Stomach (tissue), 9 donors: ENCODE measurements around the gene RAD23A. TPM values are rescaled to one million over a fixed set of nuclear protein-coding genes. Genes with fewer than 3 reads are reported as not detected.

Experiments used
- DNase-seq, 2 donors: peaks; one replicate each; pipeline versions ENCODE4 v3.0.0 to v3.0.0-alpha.2; 2013 to 2019
- H3K27ac ChIP-seq, 5 donors: fragments of 200-600 bp in 4 of 5; sonication (generic) in 4 of 5; one replicate each; pipeline ENCODE4 v1.5.1; 2013 to 2019; ENCODE audit warnings: mild to moderate bottlenecking in 1 of 5, moderate library complexity in 1 of 5
- H3K27me3 ChIP-seq, 3 donors: fragments of 200-600 bp; sonication (generic); one replicate each; pipeline ENCODE4 v1.5.1; 2017 to 2019; ENCODE audit warnings: mixed run types in 1 of 3
- H3K36me3 ChIP-seq, 4 donors: fragments of 200-600 bp; sonication (generic); 1 replicate in 3 of 4; 2 replicates in 1 of 4; pipeline ENCODE4 v1.5.1; 2016 to 2019
- H3K4me1 ChIP-seq, 4 donors: fragments of 200-600 bp; sonication (generic); one replicate each; pipeline ENCODE4 v1.5.1; 2016 to 2019
- H3K4me3 ChIP-seq, 4 donors: fragments of 200-600 bp; sonication (generic) in 3 of 4; one replicate each; pipeline ENCODE4 v1.5.1; 2016 to 2019; ENCODE audit warnings: mild to moderate bottlenecking in 1 of 4
- H3K9me3 ChIP-seq, 4 donors: fragments of 200-600 bp; sonication (generic); one replicate each; pipeline ENCODE4 v1.5.1; 2016 to 2019
- EP300 ChIP-seq: sonication (generic); formaldehyde crosslinking; IDR thresholded peaks from one replicate; pipeline ENCODE4 v1.6.1; 2017; ENCODE audit warnings: antibody characterized with exemption
- POLR2A ChIP-seq, 4 donors: fragments of 450-650 bp; IDR thresholded peaks; one replicate each; pipeline ENCODE4 v1.6.1; 2016; ENCODE audit warnings: antibody characterized with exemption in 4 of 4, control low read depth in 2 of 4, mild to moderate bottlenecking in 1 of 4, moderate library complexity in 1 of 4
- POLR2AphosphoS5 ChIP-seq, 3 donors: sonication (generic); formaldehyde crosslinking; IDR thresholded peaks; one replicate each; pipeline ENCODE4 v1.6.1; 2016; ENCODE audit warnings: antibody characterized with exemption in 3 of 3
- WGBS, 5 donors: extraction: QIAGEN DNeasy Blood & Tissue Kit in 3 of 5; methylation state at CpG; one replicate each; pipeline versions ENCODE4 v1.1.5 to v1.1.7; 2013 to 2018; 5-methylcytosine and 5-hydroxymethylcytosine counted together
- intact Hi-C: fragments of 100-400 bp; cut with DNase I; formaldehyde crosslinking; loops from one replicate; pipeline ENCODE4 v1.15.1; 2023; ENCODE audit warnings: low total_unique reads
- polyA plus RNA-seq, 3 donors: library from polyadenylated mRNA; stranded (reverse); fragments of 200-250 nt; gene quantifications; one replicate each; pipeline ENCODE4 v1.2.3, GENCODE V29; 2013
- total RNA-seq, 5 donors: library from RNA; depleted of rRNA; stranded (reverse); fragments of >200 nt; gene quantifications; one replicate each; pipeline versions ENCODE4 v1.1.0 to v1.2.3, GENCODE V29; 2014 to 2016
- TF ChIP-seq, protein P1 (sequence below), 7 experiments: fragments of 450-650 bp in 4 of 7; fragments of 200-600 bp in 3 of 7; sonication (generic) in 3 of 7; IDR thresholded peaks; one replicate each; pipeline ENCODE4 v1.5.1; 2016 to 2019; ENCODE audit warnings: antibody characterized with exemption in 7 of 7, control low read depth in 2 of 7, mild to moderate bottlenecking in 1 of 7
- donor health status: healthy with polysubstance abuse.
- donor health status: Bipolar disorder and iron deficiency.
- donor health status: healthy.

Gene RAD23A
- total and polyA plus RNA-seq, 8 donors = 44.1 to 144 (median 104) TPM

DNA sequence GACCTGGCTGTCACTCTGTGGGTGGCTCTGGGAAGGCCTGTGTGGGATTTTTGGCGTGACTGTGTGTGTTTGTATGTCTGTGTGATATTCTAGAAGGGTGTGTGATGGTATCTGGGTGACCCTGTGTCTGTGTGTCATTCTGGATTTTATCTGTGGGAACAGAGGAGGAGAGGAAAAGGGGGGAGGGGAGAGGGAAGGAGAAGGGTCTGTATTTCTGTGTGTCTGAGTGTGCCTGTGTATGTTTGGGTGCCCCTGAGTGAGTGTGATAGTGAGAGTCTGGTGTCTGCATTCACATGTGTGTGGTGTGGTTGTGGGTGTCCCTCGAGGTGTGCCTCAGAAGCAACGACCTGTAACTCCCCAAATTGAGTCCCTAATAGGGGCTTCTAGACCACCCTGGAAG lies 41.5 kb downstream of the RAD23A start:
- no peak for DNase-seq
- intact Hi-C loops = loop anchor here (5.0 kb wide), 1 partner anchor 60 kb away; no protein-coding TSS in a partner anchor
- Histone ChIP-seq H3K27ac (no peak overlapping the region), H3K36me3 (no peaks in the 10 kb centered on the region), H3K4me1 (peaks cover 7 to 35% (median 28%) of the 10 kb centered on the region in 4 donors), H3K27me3 (no peaks in the 10 kb centered on the region), H3K9me3 (no peaks in the 10 kb centered on the region), H3K4me3 (no peak overlapping the region)
- 62 to 86% (median 79%) methylated on average over 3 of the region's 3 CpGs for WGBS, 5 donors
- TF ChIP-seq EP300 (no peak), POLR2A (IDR thresholded peaks at IDR 0.05) (no peak), POLR2AphosphoS5 (IDR thresholded peaks at IDR 0.05) (no peak)
- TF ChIP-seq, protein P1, sequence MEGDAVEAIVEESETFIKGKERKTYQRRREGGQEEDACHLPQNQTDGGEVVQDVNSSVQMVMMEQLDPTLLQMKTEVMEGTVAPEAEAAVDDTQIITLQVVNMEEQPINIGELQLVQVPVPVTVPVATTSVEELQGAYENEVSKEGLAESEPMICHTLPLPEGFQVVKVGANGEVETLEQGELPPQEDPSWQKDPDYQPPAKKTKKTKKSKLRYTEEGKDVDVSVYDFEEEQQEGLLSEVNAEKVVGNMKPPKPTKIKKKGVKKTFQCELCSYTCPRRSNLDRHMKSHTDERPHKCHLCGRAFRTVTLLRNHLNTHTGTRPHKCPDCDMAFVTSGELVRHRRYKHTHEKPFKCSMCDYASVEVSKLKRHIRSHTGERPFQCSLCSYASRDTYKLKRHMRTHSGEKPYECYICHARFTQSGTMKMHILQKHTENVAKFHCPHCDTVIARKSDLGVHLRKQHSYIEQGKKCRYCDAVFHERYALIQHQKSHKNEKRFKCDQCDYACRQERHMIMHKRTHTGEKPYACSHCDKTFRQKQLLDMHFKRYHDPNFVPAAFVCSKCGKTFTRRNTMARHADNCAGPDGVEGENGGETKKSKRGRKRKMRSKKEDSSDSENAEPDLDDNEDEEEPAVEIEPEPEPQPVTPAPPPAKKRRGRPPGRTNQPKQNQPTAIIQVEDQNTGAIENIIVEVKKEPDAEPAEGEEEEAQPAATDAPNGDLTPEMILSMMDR (IDR thresholded peaks at IDR 0.05) = no peak

DNA sequence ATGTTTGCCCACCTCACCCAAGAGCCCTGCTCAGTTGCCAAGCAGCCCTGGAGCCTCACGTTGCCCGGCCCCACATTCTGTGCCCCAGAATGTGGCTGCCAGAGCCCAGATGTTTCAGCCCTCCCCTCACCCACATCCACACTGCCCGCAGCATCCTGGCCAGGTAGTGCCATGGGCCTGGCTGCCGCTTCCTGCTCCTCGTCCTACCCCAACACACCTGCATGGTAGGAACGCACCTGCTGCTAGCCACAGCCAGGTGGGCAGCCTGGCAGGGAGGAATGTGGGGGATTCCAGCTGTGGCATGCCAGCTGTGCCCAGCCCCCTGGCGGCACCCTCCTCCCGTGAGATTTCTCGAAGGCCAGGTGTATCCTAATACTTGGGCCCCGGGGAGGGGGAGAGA lies 42.1 kb downstream of the RAD23A start:
- intact Hi-C loops = loop anchor here (5.0 kb wide), 1 partner anchor 60 kb away; no protein-coding TSS in a partner anchor
- 64 to 82% (median 65%) methylated on average over 6 to 10 of the region's 10 CpGs for WGBS, 5 donors
- Histone ChIP-seq H3K27me3 (no peaks in the 10 kb centered on the region), H3K36me3 (no peaks in the 10 kb centered on the region), H3K27ac (no peak overlapping the region), H3K9me3 (no peaks in the 10 kb centered on the region), H3K4me1 (peaks cover 7 to 34% (median 27%) of the 10 kb centered on the region in 4 donors), H3K4me3 (no peak overlapping the region)
- DNase-seq = peak in 1 of 2 donors; percentile 16
- TF ChIP-seq EP300 (no peak), POLR2AphosphoS5 (IDR thresholded peaks at IDR 0.05) (no peak), POLR2A (IDR thresholded peaks at IDR 0.05) (no peak)
- TF ChIP-seq, protein P1 (IDR thresholded peaks at IDR 0.05) = no peak

DNA sequence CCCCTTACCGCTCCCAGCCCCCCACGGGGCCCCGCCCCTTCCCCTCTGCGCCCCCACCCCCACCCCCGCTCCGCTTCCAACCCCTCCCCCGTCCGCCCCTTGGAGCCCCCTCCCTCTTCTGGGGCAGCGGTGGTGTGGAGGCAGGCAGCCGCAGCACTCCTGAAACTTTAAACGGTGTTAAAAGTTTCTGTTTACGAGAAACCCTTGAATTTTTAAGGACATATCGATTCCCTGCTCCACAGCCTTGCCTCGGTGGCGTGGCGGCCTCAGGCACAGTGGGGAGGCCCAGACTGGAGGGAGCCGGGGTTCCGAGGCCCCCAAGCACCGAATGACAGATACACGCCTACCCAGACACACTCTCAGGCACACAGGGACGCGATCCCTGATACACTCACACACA lies 44.8 kb downstream of the RAD23A start:
- 45 to 59% (median 54%) methylated on average over 20 to 22 of the region's 22 CpGs for WGBS, 5 donors
- Histone ChIP-seq H3K27ac (no peak overlapping the region), H3K36me3 (no peaks in the 10 kb centered on the region), H3K9me3 (no peaks in the 10 kb centered on the region), H3K4me3 (no peak overlapping the region), H3K4me1 (peaks cover 0 to 15% (median 8%) of the 10 kb centered on the region in 4 donors), H3K27me3 (no peaks in the 10 kb centered on the region)
- no peak for DNase-seq
- TF ChIP-seq POLR2A (IDR thresholded peaks at IDR 0.05) (no peak), POLR2AphosphoS5 (IDR thresholded peaks at IDR 0.05) (no peak), EP300 (no peak)
- TF ChIP-seq, protein P1 (IDR thresholded peaks at IDR 0.05) = no peak
- intact Hi-C loops = no loop called here

DNA sequence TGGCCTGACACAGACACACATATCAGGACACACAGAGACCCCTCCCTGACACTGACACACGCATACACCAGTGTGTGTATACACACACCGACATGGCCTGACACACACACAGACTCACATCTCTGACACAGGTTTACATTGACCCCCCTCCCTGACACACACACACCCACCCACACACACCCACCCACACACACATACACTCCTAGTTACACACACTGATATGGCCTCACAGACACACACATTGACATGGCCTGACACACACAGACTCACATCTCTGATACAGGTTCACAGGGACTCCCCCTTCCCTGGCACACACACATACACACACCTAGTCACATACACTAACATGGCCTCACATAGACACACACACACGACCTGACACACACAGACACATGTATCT lies 45.2 kb downstream of the RAD23A start:
- intact Hi-C loops = no loop called here
- peaks cover 0 to under 1% (median 0%) of the 10 kb centered on the region in 3 donors for H3K27me3 ChIP-seq
- no peak for TF ChIP-seq POLR2AphosphoS5 (IDR thresholded peaks at IDR 0.05)
- TF ChIP-seq, protein P1 (IDR thresholded peaks at IDR 0.05) = no peak
- peaks cover 0 to 11% (median 4%) of the 10 kb centered on the region in 4 donors for H3K4me1 ChIP-seq
- no peak for DNase-seq
- no peaks in the 10 kb centered on the region for H3K9me3 ChIP-seq
- no peak overlapping the region for H3K4me3 ChIP-seq
- H3K36me3 ChIP-seq = no peaks in the 10 kb centered on the region
- WGBS, 5 donors = 63 to 80% (median 72%) methylated on average over 3 of the region's 3 CpGs
- no peak overlapping the region for H3K27ac ChIP-seq
